HG03196 (cell line): ENCODE data around the gene PLA2G2E.

ENCODE experiments used
- ATAC-seq: cut with Tn5 transposase; IDR thresholded peaks from one replicate; pipeline ENCODE4 v1.9.1; 2021; ENCODE audit not compliant: unreplicated experiment

Gene PLA2G2E

GRCh38 chr1:19923137-19923952, at the start of gene PLA2G2E:
PLA2G2E (minus strand) TSS chr1:19923617; CDS start chr1:19923559, 58 bp downstream.
- no peak for ATAC-seq

DNA sequence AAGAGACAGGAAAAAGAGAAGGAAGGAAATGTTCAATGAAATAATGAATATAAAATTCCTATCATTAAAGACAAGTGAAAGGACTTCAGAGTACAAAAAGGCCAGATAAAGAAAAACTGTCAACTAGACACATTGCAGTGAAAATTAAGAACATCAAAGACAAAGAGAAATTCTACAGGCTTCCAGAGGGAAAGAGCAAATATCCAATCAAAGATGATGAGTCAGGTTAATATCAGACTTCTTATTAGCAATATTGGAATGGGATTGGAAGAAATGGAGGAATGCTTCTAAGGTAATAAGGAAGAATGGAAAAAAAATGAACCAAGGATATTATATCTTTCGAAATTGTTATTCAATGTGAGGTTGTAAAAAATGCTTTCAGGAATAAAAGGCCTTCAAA, 48.2 kb upstream of the PLA2G2E start:
- ATAC-seq: no peak

DNA sequence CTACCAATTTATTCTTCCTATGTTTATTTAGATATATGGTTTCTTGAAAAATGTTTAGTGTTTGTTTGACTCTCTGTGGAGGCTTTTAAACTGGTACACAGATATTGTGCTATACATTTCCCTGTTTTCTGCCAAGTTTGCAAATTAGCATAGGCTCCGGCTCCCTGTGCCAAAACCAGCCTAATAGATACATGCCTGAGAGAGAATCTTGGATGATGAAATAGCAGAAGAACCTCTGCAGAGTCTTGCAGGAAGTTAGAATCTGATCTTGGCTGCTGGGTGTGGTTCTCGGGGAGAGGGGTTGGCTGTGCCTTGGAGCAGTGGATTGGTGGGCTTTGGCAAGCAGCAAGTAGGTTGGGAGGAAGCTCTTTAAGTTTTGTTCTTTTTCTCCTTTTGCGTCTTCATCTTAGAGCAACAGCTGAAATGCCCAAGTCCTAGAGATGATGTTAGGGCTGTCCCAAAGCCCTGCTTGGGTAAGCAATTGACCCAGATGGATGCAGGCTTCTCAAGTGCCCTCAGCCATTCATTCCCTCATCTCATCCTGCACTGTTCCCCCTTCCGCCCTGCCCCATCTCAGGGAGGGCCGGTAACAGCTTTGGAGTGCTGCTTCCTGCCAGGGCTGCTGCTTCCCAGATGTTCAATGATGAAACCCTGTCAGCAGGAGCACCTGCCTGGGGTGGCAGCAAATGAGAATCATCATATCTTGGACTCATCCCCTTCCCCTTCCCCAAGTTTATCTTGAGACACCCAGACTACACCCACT, 46.7 kb upstream of the PLA2G2E start:
- ATAC-seq: no peak

- ATAC-seq: no peak
Measured at GRCh38 chr1:19967808-19968207, 44.4 kb upstream of the PLA2G2E start.

GRCh38 chr1:19964542-19964941, 41.1 kb upstream of the PLA2G2E start:
- ATAC-seq: no peak

- no peak for ATAC-seq
Measured at GRCh38 chr1:19963636-19964035, 40.2 kb upstream of the PLA2G2E start.

DNA sequence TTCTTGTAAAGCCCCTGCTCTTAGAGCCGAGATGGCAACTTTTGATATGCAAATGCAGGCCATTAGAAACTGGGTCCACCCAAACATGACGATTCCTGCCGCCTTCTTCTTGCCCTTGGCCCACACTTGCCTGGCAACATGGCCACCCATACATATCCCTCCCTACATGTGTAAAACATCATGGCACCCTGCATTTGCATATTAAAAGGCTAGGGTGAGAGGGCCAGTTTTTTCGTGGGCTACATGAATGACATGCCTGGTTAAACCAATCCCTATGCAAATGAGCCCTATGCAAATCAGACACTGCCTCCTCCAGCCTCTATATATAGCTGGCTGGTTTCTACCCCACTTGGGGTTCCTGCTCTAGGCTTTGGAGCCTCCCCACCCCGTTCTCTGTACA, 37.2 kb upstream of the PLA2G2E start:
- no peak for ATAC-seq

DNA sequence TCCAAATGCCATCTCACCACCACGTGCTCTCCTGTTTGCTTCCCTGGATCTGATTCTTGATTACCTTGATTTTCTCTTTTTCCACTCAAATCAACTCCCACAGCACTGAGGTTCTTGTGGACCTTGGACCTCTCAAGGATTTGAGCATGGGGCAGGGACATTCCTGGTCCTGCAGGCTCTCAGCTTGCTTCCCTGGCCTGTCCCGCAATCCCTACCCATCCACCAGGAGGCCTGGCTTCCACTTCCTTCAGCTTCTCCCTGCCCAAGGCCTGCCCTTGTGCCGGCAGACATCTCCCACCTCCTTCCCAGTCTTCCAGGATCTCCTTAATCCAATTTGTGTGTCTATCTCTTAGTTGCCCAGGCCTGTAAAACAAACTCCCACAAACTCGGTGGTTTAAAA, 34.4 kb upstream of the PLA2G2E start:
- ATAC-seq: no peak

GRCh38 chr1:19955534-19956170, 32.2 kb upstream of the PLA2G2E start:
- ATAC-seq: no peak

GRCh38 chr1:19954059-19954458, 30.6 kb upstream of the PLA2G2E start:
- no peak for ATAC-seq

GRCh38 chr1:19949016-19949415, 25.6 kb upstream of the PLA2G2E start:
- ATAC-seq: no peak

- ATAC-seq: no peak
Measured at GRCh38 chr1:19946971-19947370, 23.6 kb upstream of the PLA2G2E start.

DNA sequence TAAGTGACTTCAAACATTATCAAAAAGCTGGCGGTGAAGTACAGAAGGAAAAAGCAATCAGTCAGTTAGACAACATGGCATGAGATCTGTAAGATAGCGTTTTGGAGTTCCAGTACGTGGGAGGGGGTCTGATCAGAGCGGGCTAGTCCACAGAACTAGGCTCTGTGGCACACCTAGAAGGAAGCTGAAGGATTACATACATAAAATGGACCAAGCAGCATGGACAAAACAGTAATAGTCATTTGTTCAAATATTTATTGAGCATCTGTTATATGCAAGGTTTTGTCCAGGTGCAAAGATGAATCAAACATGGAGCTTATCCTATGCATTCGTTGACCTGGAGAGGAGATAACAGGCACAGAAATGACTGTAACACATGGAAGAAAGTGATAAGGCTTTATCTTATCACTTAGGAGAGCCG, 22.9 kb upstream of the PLA2G2E start:
- ATAC-seq: no peak

DNA sequence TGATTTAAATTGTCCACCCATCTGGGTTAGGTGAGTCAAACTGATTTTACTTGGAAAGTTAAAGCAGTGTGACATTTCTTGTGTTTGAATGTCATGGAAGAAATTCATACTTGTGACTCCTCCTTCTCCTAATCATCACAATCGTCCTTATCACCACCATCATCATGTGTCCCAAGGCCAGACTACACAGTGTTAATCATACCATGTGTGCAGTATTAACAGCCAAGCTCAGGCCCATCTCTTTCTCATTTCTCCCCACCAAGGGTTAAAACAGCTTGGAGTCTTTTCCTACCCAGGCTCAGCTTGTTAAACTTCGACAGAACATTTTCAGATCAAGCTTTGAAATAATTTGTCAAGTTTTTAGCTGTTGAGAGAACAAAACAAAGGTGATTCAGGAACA, 22.5 kb upstream of the PLA2G2E start:
- no peak for ATAC-seq

GRCh38 chr1:19942657-19943056, 19.2 kb upstream of the PLA2G2E start:
- no peak for ATAC-seq

- no peak for ATAC-seq
Measured at GRCh38 chr1:19942088-19942487, 18.7 kb upstream of the PLA2G2E start.

DNA sequence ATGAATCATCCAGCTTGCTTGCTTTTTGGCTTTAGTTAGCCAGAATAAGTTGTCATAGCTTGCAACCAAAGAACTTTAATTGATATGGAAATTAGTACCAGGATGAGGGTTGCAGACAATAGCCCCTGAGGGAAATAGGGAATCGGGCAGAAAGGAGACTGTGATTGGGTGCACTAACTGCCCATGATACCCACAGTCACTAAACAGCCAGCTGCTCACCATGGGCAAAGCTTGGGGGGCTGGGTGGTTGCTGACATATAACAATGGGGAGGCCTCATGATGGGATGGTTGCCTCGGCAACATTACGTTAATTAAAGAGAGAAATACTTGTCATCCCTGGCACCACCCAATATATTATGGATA, 17.8 kb upstream of the PLA2G2E start:
- ATAC-seq: no peak

GRCh38 chr1:19940486-19941205, 17.2 kb upstream of the PLA2G2E start:
- no peak for ATAC-seq

DNA sequence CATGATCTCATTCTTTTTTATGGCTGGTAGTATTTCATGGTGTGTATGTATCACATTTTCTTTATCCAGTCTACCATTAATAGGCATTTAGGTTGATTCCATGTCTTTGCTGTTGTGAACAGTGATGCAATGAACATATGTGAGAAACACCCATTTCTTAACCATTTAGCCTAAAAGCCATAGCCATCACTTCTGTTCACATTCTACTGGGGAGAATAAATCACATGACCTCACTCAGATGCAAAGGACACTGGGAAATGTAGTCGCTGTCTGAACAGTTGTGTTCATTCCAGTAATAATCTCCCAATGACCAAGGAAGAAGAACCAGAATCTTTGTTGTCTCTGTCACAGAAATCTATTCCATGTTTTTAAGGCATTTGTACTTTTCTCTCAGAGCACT, 15.1 kb upstream of the PLA2G2E start:
- ATAC-seq: no peak

DNA sequence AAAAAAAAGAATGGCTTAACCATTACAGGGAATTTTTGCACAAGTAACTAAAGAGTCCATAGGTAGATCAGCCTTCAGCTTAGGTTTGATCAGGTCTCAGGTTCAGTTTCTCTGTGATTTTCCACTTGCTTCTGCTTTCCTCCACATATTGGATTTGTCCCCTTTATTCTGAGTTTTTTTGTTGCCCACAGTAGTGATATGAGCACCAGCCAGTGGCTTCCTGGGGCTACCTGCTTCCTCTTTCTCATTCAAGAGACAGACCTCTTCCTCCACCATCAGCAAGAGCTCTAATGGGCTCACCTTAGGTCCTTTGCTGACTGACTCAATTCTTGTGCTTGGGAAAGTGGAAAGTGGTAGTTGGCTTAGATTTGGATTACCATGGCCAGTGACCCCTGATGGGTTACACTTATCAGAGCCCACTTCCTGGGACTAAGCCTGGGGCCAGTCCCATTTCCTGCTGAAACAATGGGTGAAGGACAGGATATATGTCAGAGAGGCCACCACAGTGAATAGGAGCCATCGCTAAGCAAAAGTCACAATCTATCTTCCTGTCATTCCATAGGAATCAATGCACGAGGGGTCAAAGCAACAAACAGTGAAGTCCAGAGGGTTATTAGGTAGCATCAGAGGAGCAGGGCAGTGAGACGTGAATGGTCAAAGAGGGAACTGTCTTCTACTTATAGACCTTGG, 12.8 kb upstream of the PLA2G2E start:
- no peak for ATAC-seq

- ATAC-seq: no peak
Measured at GRCh38 chr1:19934336-19934735, 10.9 kb upstream of the PLA2G2E start.
